GM23338 (cell line): ENCODE results near the gene ST3GAL6. TPM values are rescaled to one million over a fixed set of nuclear protein-coding genes. Genes with fewer than 3 reads are reported as not detected.

Experiments used
- ATAC-seq: fragments of 200-7000 bp; cut with Tn5 transposase; 3 replicates; pipeline ENCODE4 v1.9.1; 2020
- DNase-seq: peaks from one replicate; pipeline ENCODE4 v3.0.0-alpha.2; 2015; ENCODE audit warnings: low spot score
- H2AFZ ChIP-seq: fragments of 200-600 bp; sonication (generic); 2 replicates; pipeline ENCODE4 v1.8.0; 2016; ENCODE audit warnings: antibody characterized with exemption, mild to moderate bottlenecking, moderate library complexity
- H3F3A ChIP-seq: fragments of 200-600 bp; sonication (generic); replicated peaks from 2 replicates; pipeline ENCODE4 v1.8.0; 2017; ENCODE audit warnings: antibody characterized with exemption, mixed run types, low read depth
- H3K27ac ChIP-seq: fragments of 200-600 bp; sonication (generic); 2 replicates; pipeline ENCODE4 v1.6.1; 2016; ENCODE audit warnings: low read depth
- H3K27me3 ChIP-seq: fragments of 200-600 bp; sonication (generic); 2 replicates; pipeline ENCODE4 v1.8.0; 2016; ENCODE audit warnings: mild to moderate bottlenecking, mixed run types, moderate library complexity; ENCODE audit not compliant: insufficient read depth
- H3K36me3 ChIP-seq: fragments of 200-600 bp; sonication (generic); 2 replicates; pipeline ENCODE4 v1.8.0; 2016; ENCODE audit warnings: mild to moderate bottlenecking; ENCODE audit not compliant: insufficient read depth
- H3K4me1 ChIP-seq: fragments of 200-600 bp; sonication (generic); 2 replicates; pipeline ENCODE4 v1.8.0; 2016; ENCODE audit warnings: mild to moderate bottlenecking, moderate library complexity; ENCODE audit not compliant: insufficient read depth
- H3K4me2 ChIP-seq: fragments of 200-600 bp; sonication (generic); 2 replicates; pipeline ENCODE4 v1.7.1; 2017; ENCODE audit warnings: mixed run types
- H3K4me3 ChIP-seq: fragments of 200-600 bp; sonication (generic); 2 replicates; pipeline ENCODE4 v1.6.1; 2016; ENCODE audit warnings: mixed run types
- H3K79me2 ChIP-seq: fragments of 200-600 bp; sonication (generic); replicated peaks from 2 replicates; pipeline ENCODE4 v1.8.0; 2017; ENCODE audit warnings: mild to moderate bottlenecking; ENCODE audit not compliant: insufficient read depth
- H3K9me2 ChIP-seq: fragments of 200-600 bp; sonication (generic); 2 replicates; pipeline ENCODE4 v1.8.0; 2017; ENCODE audit not compliant: insufficient read depth
- H4K20me1 ChIP-seq: fragments of 200-600 bp; sonication (generic); replicated peaks from 2 replicates; pipeline ENCODE4 v1.8.0; 2017; ENCODE audit warnings: mild to moderate bottlenecking; ENCODE audit not compliant: insufficient read depth
- H3K27ac Mint-ChIP-seq: 2 replicates; pipeline ENCODE4 v1.8.0; 2020; ENCODE audit warnings: inconsistent platforms, mild to moderate bottlenecking, moderate library complexity, mixed read lengths
- H3K27me3 Mint-ChIP-seq: 3 replicates; pipeline ENCODE4 v1.8.0; 2022; ENCODE audit warnings: low read depth, mild to moderate bottlenecking, moderate library complexity, mixed read lengths, inconsistent platforms; ENCODE audit not compliant: insufficient read depth, poor library complexity
- H3K36me3 Mint-ChIP-seq: 3 replicates; pipeline ENCODE4 v1.8.0; 2021; ENCODE audit warnings: low read depth, mild to moderate bottlenecking, inconsistent platforms, moderate library complexity, mixed read lengths
- H3K4me1 Mint-ChIP-seq: 3 replicates; pipeline ENCODE4 v1.8.0; 2020; ENCODE audit warnings: mild to moderate bottlenecking, inconsistent platforms, mixed read lengths
- H3K4me3 Mint-ChIP-seq: 3 replicates; pipeline ENCODE4 v1.8.0; 2021; ENCODE audit warnings: moderate library complexity, mild to moderate bottlenecking, inconsistent platforms, mixed read lengths
- H3K9me3 Mint-ChIP-seq: 3 replicates; pipeline ENCODE4 v1.8.0; 2020; ENCODE audit warnings: moderate library complexity, mild to moderate bottlenecking, inconsistent platforms, mixed read lengths
- EZH2 ChIP-seq: fragments of 200-600 bp; sonication (generic); IDR thresholded peaks from one replicate; pipeline ENCODE4 v1.8.0; 2017; ENCODE audit warnings: antibody characterized with exemption, mild to moderate bottlenecking, low read depth; ENCODE audit not compliant: unreplicated experiment
- NANOG ChIP-seq: IDR thresholded peaks from 2 replicates; pipeline ENCODE4 v1.6.1; 2016; ENCODE audit warnings: antibody characterized with exemption, borderline replicate concordance
- POLR2AphosphoS5 ChIP-seq: IDR thresholded peaks from 2 replicates; pipeline ENCODE4 v1.6.1; 2016; ENCODE audit warnings: antibody characterized with exemption, low read depth
- REST ChIP-seq: IDR thresholded peaks from one replicate; pipeline ENCODE4 v1.6.1; 2018; ENCODE audit warnings: antibody characterized with exemption; ENCODE audit not compliant: unreplicated experiment
- ZNF462 ChIP-seq: fragments of 250-450 bp; sonication (Bioruptor Pico); IDR thresholded peaks from 2 replicates; pipeline ENCODE4 v1.5.0; 2020; ENCODE audit warnings: mild to moderate bottlenecking, moderate library complexity
- polyA plus RNA-seq: library from polyadenylated mRNA; unstranded; fragments of >200 nt; fragmentation: Nextera tagmentation; extraction: Ambion mirVana; gene quantifications from 2 replicates; pipeline ENCODE4 v1.2.1, GENCODE V29; 2016
- total RNA-seq: library from RNA; depleted of rRNA; stranded (reverse); fragments of >200 nt; shearing (Covaris generic); gene quantifications from 2 replicates; pipeline ENCODE4 v1.2.3, GENCODE V29; 2014

Gene ST3GAL6
- total and polyA plus RNA-seq, 2 experiments from 2014 or later, result 4.7 to 8.1 TPM

GRCh38 chr3:98746882-98747281 lies 16.3 kb upstream of the ST3GAL6 start:
- Histone ChIP-seq H3K79me2 (no peaks in the 10 kb centered on the region), H3F3A (no peaks in the 10 kb centered on the region), H3K27ac (no peak overlapping the region), H3K9me2 (no peaks in the 10 kb centered on the region), H3K4me2 (no peak overlapping the region), H3K4me1 (no peaks in the 10 kb centered on the region), H2AFZ (no peak overlapping the region), H3K27me3 (no peaks in the 10 kb centered on the region), H4K20me1 (no peaks in the 10 kb centered on the region), H3K4me3 (no peak overlapping the region), H3K36me3 (no peaks in the 10 kb centered on the region)
- DNase-seq (no peak), ATAC-seq (no peak)
- peaks cover 8% of the 10 kb centered on the region; the same call in 1 of the 3 replicates for H3K4me1 Mint-ChIP-seq
- no peaks in the 10 kb centered on the region for H3K9me3 Mint-ChIP-seq
- no peaks in the 10 kb centered on the region for H3K27me3 Mint-ChIP-seq
- H3K27ac Mint-ChIP-seq, result no peak overlapping the region
- no peak for TF ChIP-seq REST
- TF ChIP-seq EZH2, result no peak
- no peak overlapping the region for H3K4me3 Mint-ChIP-seq
- no peaks in the 10 kb centered on the region for H3K36me3 Mint-ChIP-seq

- peaks cover 8% of the 10 kb centered on the region; the same call in 1 of the 3 replicates for H3K4me1 Mint-ChIP-seq
- H3K27me3 Mint-ChIP-seq, result no peaks in the 10 kb centered on the region
- Histone ChIP-seq H3K9me2 (no peaks in the 10 kb centered on the region), H3K27me3 (no peaks in the 10 kb centered on the region), H3K4me2 (no peak overlapping the region), H2AFZ (no peak overlapping the region), H3K79me2 (no peaks in the 10 kb centered on the region), H3K4me3 (no peak overlapping the region), H3K4me1 (no peaks in the 10 kb centered on the region), H3F3A (no peaks in the 10 kb centered on the region), H3K27ac (no peak overlapping the region), H3K36me3 (no peaks in the 10 kb centered on the region), H4K20me1 (no peaks in the 10 kb centered on the region)
- H3K4me3 Mint-ChIP-seq, result no peak overlapping the region
- DNase-seq (no peak), ATAC-seq (no peak)
- no peaks in the 10 kb centered on the region for H3K36me3 Mint-ChIP-seq
- TF ChIP-seq EZH2, result no peak
- TF ChIP-seq NANOG, result no peak
- TF ChIP-seq ZNF462 (CRISPR knock-in tag), result no peak
- TF ChIP-seq POLR2AphosphoS5, result no peak
- H3K27ac Mint-ChIP-seq, result no peak overlapping the region
- H3K9me3 Mint-ChIP-seq, result no peaks in the 10 kb centered on the region; the same call in 2 of the 3 replicates
Measured at GRCh38 chr3:98750276-98750919, 12.7 kb upstream of the ST3GAL6 start.
